ENCODE results near the gene RLF. TPM values are rescaled to one million over a fixed set of nuclear protein-coding genes. Genes with fewer than 3 reads are reported as not detected.

The RLF gene
- total RNA-seq, 1 experiment from 2014 or later, result 15.5 TPM

DNA sequence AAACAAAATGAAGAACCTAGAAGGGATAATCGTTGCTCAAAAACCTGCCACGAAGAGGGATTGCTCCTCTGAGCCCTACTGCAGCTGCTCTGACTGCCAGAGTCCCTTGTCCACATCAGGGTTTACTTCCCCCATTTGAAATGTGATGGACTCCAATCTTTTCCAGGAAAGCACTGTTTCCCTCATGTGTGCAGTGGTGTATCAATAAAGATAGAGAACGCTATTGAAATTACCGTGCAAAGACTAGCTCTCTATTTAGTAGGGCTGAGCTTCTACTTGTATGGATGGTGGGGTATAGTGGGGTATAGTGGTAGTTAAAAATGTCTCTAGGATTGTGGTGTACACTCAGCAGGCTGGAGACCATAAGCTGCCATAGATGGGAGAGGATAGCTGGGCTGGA is 90.3 kb downstream of the RLF start:
- intact Hi-C loops (cut with micrococcal nuclease; ENCODE audit: unreplicated experiment), result no loop called here
- H3K36me3 ChIP-seq (ENCODE audit: low read depth), result no peaks in the 10 kb centered on the region
- BruUV-seq (replicated peaks), result no TSS peak

DNA sequence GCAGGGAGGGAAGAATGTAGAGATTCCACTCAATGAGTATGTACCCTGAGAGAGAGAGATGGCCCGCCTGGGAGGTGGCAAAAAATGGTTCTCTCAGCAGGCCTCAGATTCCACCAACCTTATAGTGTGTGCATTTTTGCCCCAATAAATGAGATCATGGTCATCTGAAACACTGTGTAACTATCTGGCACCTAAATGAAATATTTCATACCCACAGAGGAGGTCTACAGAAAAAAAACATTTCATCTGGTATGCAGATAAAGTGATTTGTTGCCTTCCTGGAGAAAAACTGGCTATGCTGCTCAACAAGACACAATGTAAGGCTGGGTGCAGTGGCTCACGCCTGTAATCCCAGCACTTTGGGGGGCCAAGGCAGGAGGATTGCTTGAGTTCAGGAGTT is 91.4 kb downstream of the RLF start:
- TF ChIP-seq, protein P1, sequence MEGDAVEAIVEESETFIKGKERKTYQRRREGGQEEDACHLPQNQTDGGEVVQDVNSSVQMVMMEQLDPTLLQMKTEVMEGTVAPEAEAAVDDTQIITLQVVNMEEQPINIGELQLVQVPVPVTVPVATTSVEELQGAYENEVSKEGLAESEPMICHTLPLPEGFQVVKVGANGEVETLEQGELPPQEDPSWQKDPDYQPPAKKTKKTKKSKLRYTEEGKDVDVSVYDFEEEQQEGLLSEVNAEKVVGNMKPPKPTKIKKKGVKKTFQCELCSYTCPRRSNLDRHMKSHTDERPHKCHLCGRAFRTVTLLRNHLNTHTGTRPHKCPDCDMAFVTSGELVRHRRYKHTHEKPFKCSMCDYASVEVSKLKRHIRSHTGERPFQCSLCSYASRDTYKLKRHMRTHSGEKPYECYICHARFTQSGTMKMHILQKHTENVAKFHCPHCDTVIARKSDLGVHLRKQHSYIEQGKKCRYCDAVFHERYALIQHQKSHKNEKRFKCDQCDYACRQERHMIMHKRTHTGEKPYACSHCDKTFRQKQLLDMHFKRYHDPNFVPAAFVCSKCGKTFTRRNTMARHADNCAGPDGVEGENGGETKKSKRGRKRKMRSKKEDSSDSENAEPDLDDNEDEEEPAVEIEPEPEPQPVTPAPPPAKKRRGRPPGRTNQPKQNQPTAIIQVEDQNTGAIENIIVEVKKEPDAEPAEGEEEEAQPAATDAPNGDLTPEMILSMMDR (conservative IDR thresholded peaks at IDR 0.05), result no peak
- no peak for TF ChIP-seq EZH2 (IDR thresholded peaks at IDR 0.05; ENCODE audit: low read depth)
- peaks cover 25% of the 10 kb centered on the region for H3K79me2 ChIP-seq (ENCODE audit: low read depth)
- H3K27me3 ChIP-seq (ENCODE audit: insufficient read depth, low read depth), result no peaks in the 10 kb centered on the region
- intact Hi-C loops (cut with micrococcal nuclease; ENCODE audit: unreplicated experiment), result no loop called here
- H3K4me2 ChIP-seq, result no peak overlapping the region
- DNase-seq, result no peak
- no peaks in the 10 kb centered on the region for H3K36me3 ChIP-seq (ENCODE audit: low read depth)
- H3F3A ChIP-seq (ENCODE audit: insufficient read depth, low read depth), result peaks cover 13% of the 10 kb centered on the region
- no TSS peak for BruUV-seq (replicated peaks)
- H3K4me1 ChIP-seq (replicated peaks; ENCODE audit: insufficient read depth), result peaks cover 11% of the 10 kb centered on the region
- ChIA-PET POLR2A (ENCODE audit: unreplicated experiment) (no interaction called here), CTCF (no interaction called here)
- H2AFZ ChIP-seq, result no peak overlapping the region
- no peaks in the 10 kb centered on the region for H3K9me3 ChIP-seq (ENCODE audit: insufficient read depth, low read depth)
- no peaks in the 10 kb centered on the region for H3K9me2 ChIP-seq (ENCODE audit: insufficient read depth)
- H3K4me3 ChIP-seq, result no peak overlapping the region
- no peaks in the 10 kb centered on the region for H4K20me1 ChIP-seq (ENCODE audit: insufficient read depth)
- H3K27ac ChIP-seq, result no peak overlapping the region

More for the DNA sequence above, 90.3 kb downstream of the RLF start:
- Histone ChIP-seq H3K9me2 (ENCODE audit: insufficient read depth) (no peaks in the 10 kb centered on the region), H2AFZ (no peak overlapping the region), H3K79me2 (ENCODE audit: low read depth) (peaks cover 14% of the 10 kb centered on the region), H3K27me3 (ENCODE audit: insufficient read depth, low read depth) (no peaks in the 10 kb centered on the region), H4K20me1 (ENCODE audit: insufficient read depth) (no peaks in the 10 kb centered on the region), H3K4me2 (no peak overlapping the region), H3K4me3 (no peak overlapping the region), H3K9me3 (ENCODE audit: insufficient read depth, low read depth) (no peaks in the 10 kb centered on the region), H3K27ac (no peak overlapping the region), H3K4me1 (replicated peaks; ENCODE audit: insufficient read depth) (peaks cover 6% of the 10 kb centered on the region), H3F3A (ENCODE audit: insufficient read depth, low read depth) (peaks cover 7% of the 10 kb centered on the region)
- CTCF ChIA-PET, result no interaction called here
- TF ChIP-seq EZH2 (IDR thresholded peaks at IDR 0.05; ENCODE audit: low read depth), result no peak
- TF ChIP-seq, protein P1 (conservative IDR thresholded peaks at IDR 0.05), result no peak
- POLR2A ChIA-PET (ENCODE audit: unreplicated experiment), result interaction anchor here (0.5 kb wide), 1 partner anchor 26 kb away, joined by 19 read pairs; no protein-coding TSS in a partner anchor
- DNase-seq, result no peak

DNA sequence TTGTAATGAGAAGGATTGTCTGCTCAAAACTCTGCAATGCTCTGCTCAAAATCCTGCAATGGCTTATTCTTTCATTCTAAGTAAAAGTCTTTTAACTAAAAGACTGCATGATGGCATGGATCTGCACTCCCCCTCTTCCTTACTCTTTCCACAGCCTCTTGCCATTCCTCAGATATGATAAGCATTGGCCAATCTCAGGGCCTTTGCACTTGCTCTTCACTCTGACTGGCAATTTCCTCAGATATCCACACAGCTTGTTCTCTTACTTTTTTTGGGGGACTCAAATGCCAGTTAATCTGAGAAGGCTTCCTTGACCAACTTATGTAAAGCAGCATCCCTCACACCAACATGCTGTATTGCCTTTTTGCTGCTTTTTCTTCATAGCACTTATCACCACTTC is 94.0 kb downstream of the RLF start:
- H3K27me3 ChIP-seq (ENCODE audit: insufficient read depth, low read depth), result no peaks in the 10 kb centered on the region
- H3K9me3 ChIP-seq (ENCODE audit: insufficient read depth, low read depth), result no peaks in the 10 kb centered on the region
- no peak for TF ChIP-seq EZH2 (IDR thresholded peaks at IDR 0.05; ENCODE audit: low read depth)
- TF ChIP-seq, protein P1 (conservative IDR thresholded peaks at IDR 0.05), result no peak
- H4K20me1 ChIP-seq (ENCODE audit: insufficient read depth), result no peaks in the 10 kb centered on the region
- no peak overlapping the region for H3K4me2 ChIP-seq
- H3K4me3 ChIP-seq, result no peak overlapping the region
- H3K4me1 ChIP-seq (replicated peaks; ENCODE audit: insufficient read depth), result peaks cover 11% of the 10 kb centered on the region
- no peak overlapping the region for H2AFZ ChIP-seq
- no TSS peak for BruUV-seq (replicated peaks)
- POLR2A ChIA-PET (ENCODE audit: unreplicated experiment), result no interaction called here
- H3K79me2 ChIP-seq (ENCODE audit: low read depth), result peaks cover 44% of the 10 kb centered on the region
- H3K27ac ChIP-seq, result no peak overlapping the region
- intact Hi-C loops (cut with micrococcal nuclease; ENCODE audit: unreplicated experiment), result loop anchor here (5.0 kb wide), 1 partner anchor 82 kb away; no protein-coding TSS in a partner anchor
- DNase-seq, result no peak
- CTCF ChIA-PET, result no interaction called here
- peaks cover 19% of the 10 kb centered on the region for H3F3A ChIP-seq (ENCODE audit: insufficient read depth, low read depth)
- H3K9me2 ChIP-seq (ENCODE audit: insufficient read depth), result no peaks in the 10 kb centered on the region
- 0 out of 2 replicates have a peak, but pooled peaks cover under 1% of the 10 kb centered on the region for H3K36me3 ChIP-seq (ENCODE audit: low read depth)

Measured in PC-9 (cell line).